Mesothelial cell of epicardium (in vitro differentiated cells): ENCODE measurements around the gene TBC1D2. TPM values are rescaled to one million over a fixed set of nuclear protein-coding genes. Genes with fewer than 3 reads are reported as not detected.

Source experiments
- DNase-seq, 2 experiments: peaks; one replicate each; pipeline ENCODE4 v3.0.0; 2021; ENCODE audit warnings: low spot score in 2 of 2; ENCODE audit not compliant: unreplicated experiment in 2 of 2
- H3K27ac Mint-ChIP-seq: 2 replicates; pipeline ENCODE4 v1.8.0; 2021; ENCODE audit warnings: mixed read lengths
- H3K27me3 Mint-ChIP-seq: 2 replicates; pipeline ENCODE4 v1.8.0; 2021; ENCODE audit warnings: low read depth, mixed read lengths
- H3K36me3 Mint-ChIP-seq: 2 replicates; pipeline ENCODE4 v1.8.0; 2021; ENCODE audit warnings: mixed read lengths
- H3K4me1 Mint-ChIP-seq: 2 replicates; pipeline ENCODE4 v1.8.0; 2021; ENCODE audit warnings: mixed read lengths
- H3K4me3 Mint-ChIP-seq: 2 replicates; pipeline ENCODE4 v1.8.0; 2021; ENCODE audit warnings: mild to moderate bottlenecking, moderate library complexity, mixed read lengths
- H3K9me3 Mint-ChIP-seq: 2 replicates; pipeline ENCODE4 v1.8.0; 2021; ENCODE audit warnings: mixed read lengths
- total RNA-seq: library from RNA; stranded (reverse); gene quantifications from 3 replicates; pipeline ENCODE4 v1.2.1, GENCODE V29; 2021
- TF ChIP-seq, protein P1 (sequence below): fragments of 200-600 bp; sonication (generic); IDR thresholded peaks from one replicate; pipeline ENCODE4 v1.5.0; 2021; ENCODE audit warnings: antibody characterized with exemption; ENCODE audit not compliant: unreplicated experiment

The TBC1D2 gene
- total RNA-seq, 1 donor from 2014 or later, result 7.0 TPM

- Mint-ChIP-seq H3K36me3 (peaks cover 6% of the 10 kb centered on the region), H3K4me3 (no peak overlapping the region), H3K27ac (no peak overlapping the region), H3K27me3 (no peaks in the 10 kb centered on the region), H3K4me1 (no peaks in the 10 kb centered on the region), H3K9me3 (no peaks in the 10 kb centered on the region)
- TF ChIP-seq, protein P1, sequence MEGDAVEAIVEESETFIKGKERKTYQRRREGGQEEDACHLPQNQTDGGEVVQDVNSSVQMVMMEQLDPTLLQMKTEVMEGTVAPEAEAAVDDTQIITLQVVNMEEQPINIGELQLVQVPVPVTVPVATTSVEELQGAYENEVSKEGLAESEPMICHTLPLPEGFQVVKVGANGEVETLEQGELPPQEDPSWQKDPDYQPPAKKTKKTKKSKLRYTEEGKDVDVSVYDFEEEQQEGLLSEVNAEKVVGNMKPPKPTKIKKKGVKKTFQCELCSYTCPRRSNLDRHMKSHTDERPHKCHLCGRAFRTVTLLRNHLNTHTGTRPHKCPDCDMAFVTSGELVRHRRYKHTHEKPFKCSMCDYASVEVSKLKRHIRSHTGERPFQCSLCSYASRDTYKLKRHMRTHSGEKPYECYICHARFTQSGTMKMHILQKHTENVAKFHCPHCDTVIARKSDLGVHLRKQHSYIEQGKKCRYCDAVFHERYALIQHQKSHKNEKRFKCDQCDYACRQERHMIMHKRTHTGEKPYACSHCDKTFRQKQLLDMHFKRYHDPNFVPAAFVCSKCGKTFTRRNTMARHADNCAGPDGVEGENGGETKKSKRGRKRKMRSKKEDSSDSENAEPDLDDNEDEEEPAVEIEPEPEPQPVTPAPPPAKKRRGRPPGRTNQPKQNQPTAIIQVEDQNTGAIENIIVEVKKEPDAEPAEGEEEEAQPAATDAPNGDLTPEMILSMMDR, result no peak
- DNase-seq, result no peak
These were observed 52.3 kb downstream of the TBC1D2 start for GRCh38 chr9:98203153-98203552.

- Mint-ChIP-seq H3K4me1 (no peaks in the 10 kb centered on the region), H3K4me3 (no peak overlapping the region), H3K27ac (no peak overlapping the region), H3K27me3 (no peaks in the 10 kb centered on the region), H3K36me3 (peaks cover 2% of the 10 kb centered on the region), H3K9me3 (no peaks in the 10 kb centered on the region)
- no peak for DNase-seq
- TF ChIP-seq, protein P1, result no peak
These were observed 53.2 kb downstream of the TBC1D2 start for GRCh38 chr9:98202252-98202651.

GRCh38 chr9:98201749-98202148 lies 53.7 kb downstream of the TBC1D2 start:
- no peaks in the 10 kb centered on the region for H3K9me3 Mint-ChIP-seq
- TF ChIP-seq, protein P1, result no peak
- DNase-seq, result no peak
- H3K4me3 Mint-ChIP-seq, result no peak overlapping the region
- H3K27ac Mint-ChIP-seq, result no peak overlapping the region
- H3K27me3 Mint-ChIP-seq, result no peaks in the 10 kb centered on the region
- no peaks in the 10 kb centered on the region for H3K36me3 Mint-ChIP-seq
- no peaks in the 10 kb centered on the region for H3K4me1 Mint-ChIP-seq

GRCh38 chr9:98201102-98201501 lies 54.3 kb downstream of the TBC1D2 start:
- H3K36me3 Mint-ChIP-seq, result no peaks in the 10 kb centered on the region
- DNase-seq, result no peak
- TF ChIP-seq, protein P1, result no peak
- H3K4me3 Mint-ChIP-seq, result no peak overlapping the region
- no peaks in the 10 kb centered on the region for H3K4me1 Mint-ChIP-seq
- no peaks in the 10 kb centered on the region for H3K27me3 Mint-ChIP-seq
- no peaks in the 10 kb centered on the region for H3K9me3 Mint-ChIP-seq
- no peak overlapping the region for H3K27ac Mint-ChIP-seq

- Mint-ChIP-seq H3K9me3 (no peaks in the 10 kb centered on the region), H3K4me3 (no peak overlapping the region), H3K27ac (no peak overlapping the region), H3K4me1 (no peaks in the 10 kb centered on the region), H3K36me3 (no peaks in the 10 kb centered on the region), H3K27me3 (no peaks in the 10 kb centered on the region)
- no peak for DNase-seq
- TF ChIP-seq, protein P1, result no peak
These were observed 55.9 kb downstream of the TBC1D2 start for GRCh38 chr9:98199388-98200033.

DNA sequence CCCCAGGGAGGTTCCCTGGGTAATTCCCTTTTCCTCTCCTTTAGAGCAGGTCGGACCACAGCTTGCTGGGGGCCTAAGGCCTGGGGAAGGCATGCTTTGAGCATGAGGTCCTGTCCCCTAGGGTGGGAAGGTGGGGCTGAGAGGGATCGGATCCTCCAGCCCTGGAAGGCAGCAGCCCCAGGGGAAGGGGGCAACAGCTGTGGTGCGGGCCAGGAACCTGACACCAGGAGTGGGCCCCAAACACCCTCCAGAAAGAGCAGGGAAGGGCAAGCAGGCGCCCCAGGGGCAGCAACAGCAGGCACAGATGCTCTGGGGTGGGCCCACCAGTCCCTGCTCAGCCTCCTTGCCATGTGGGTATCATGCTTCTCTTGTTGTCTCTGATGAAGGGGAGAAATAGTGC lies 59.8 kb downstream of the TBC1D2 start:
- Mint-ChIP-seq H3K36me3 (no peaks in the 10 kb centered on the region), H3K27me3 (no peaks in the 10 kb centered on the region), H3K9me3 (no peaks in the 10 kb centered on the region), H3K4me1 (peaks cover 3% of the 10 kb centered on the region), H3K27ac (no peak overlapping the region), H3K4me3 (no peak overlapping the region)
- no peak for DNase-seq
- TF ChIP-seq, protein P1, result no peak
